Stimulated activated memory B cell treated with anti-CD40 and anti-IgM and Interleukin-4, amounts not matched to agents 10 μg/mL and 1 μg/mL and 100 μg/mL, for 72 hours (primary cell): ENCODE measurements around the gene MBNL3.
A peak's percentile ranks its signal among the peaks of the same experiment; 100 is the strongest.

Experiments
- ATAC-seq: fragments of 150-1000 bp; cut with Tn5 transposase; 2 replicates; pipeline ENCODE4 v1.10.0; 2021
- H3K27ac Mint-ChIP-seq: one replicate; pipeline ENCODE4 v1.8.0; 2022; ENCODE audit warnings: mild to moderate bottlenecking, mixed read lengths
- H3K27me3 Mint-ChIP-seq: one replicate; pipeline ENCODE4 v1.8.0; 2022; ENCODE audit warnings: mixed read lengths
- H3K36me3 Mint-ChIP-seq: one replicate; pipeline ENCODE4 v1.8.0; 2022; ENCODE audit warnings: mixed read lengths
- H3K4me1 Mint-ChIP-seq: one replicate; pipeline ENCODE4 v1.8.0; 2022; ENCODE audit warnings: mixed read lengths
- H3K4me3 Mint-ChIP-seq: one replicate; pipeline ENCODE4 v1.8.0; 2022; ENCODE audit warnings: mild to moderate bottlenecking, moderate library complexity, mixed read lengths
- H3K9me3 Mint-ChIP-seq: one replicate; pipeline ENCODE4 v1.8.0; 2022; ENCODE audit warnings: mixed read lengths

MBNL3 gene

DNA sequence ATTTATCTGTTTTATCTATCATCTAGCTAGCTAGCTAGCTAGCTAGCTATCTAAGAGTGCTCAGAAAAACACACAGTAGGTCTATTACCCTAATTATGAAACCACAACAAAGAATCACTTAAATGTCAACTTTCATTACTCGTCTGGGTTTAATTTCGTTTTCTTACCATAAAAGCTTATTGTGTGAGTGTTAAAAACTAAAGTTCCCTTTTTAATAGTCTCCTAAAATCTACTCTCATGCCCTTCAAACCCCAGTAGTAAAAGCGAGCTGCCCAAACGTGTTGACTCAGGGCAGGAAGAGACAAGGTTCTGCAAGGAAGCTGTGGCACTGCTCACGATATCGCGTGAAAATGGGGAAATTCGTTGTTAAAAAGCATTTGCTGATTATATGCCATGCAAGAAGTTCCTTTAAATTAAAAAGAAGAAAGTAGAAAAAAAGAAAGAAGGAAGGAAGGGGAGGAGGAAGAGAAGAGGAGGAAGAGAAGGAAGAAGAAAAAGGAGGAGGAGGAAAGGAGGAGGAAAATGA is 595 bp downstream of the MBNL3 start:
- Mint-ChIP-seq H3K36me3 (no peaks in the 10 kb centered on the region), H3K27ac (peak overlapping the region; percentile 99), H3K9me3 (no peaks in the 10 kb centered on the region), H3K4me3 (peak overlapping the region; percentile 99), H3K4me1 (peaks cover 33% of the 10 kb centered on the region), H3K27me3 (no peaks in the 10 kb centered on the region)
- ATAC-seq, result peak; percentile 67

DNA sequence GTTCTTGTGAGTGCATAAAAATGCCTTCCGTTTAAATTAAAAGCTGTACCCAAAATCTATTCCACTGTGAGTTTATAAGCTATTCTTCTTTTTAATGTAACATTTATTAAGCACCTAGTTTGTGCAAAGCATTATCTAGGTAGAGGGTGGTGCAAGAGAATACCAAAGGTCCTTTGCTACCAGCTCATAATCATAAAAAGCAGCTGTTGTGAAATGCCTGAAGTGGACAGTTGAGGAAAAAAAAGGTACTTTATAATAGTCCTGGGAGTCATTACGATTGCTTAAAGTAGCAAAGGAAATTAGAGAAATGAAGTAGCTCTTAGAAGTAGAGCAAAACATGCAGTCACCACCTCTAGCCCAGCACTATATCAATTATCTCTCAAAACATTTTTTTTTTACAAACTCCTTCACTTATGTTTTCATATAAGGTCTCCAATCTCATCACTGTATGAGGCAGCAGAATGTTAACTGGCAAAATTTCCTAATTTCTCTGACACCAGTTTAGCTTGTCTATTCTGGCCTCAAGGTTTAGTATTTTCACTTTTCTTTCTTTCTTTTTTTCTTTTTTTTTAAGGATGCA is 2.1 kb downstream of the MBNL3 start:
- Mint-ChIP-seq H3K4me1 (peaks cover 33% of the 10 kb centered on the region), H3K27me3 (no peaks in the 10 kb centered on the region), H3K27ac (peak overlapping the region; percentile 99), H3K36me3 (no peaks in the 10 kb centered on the region), H3K9me3 (no peaks in the 10 kb centered on the region), H3K4me3 (peak overlapping the region; percentile 77)
- ATAC-seq, result no peak

DNA sequence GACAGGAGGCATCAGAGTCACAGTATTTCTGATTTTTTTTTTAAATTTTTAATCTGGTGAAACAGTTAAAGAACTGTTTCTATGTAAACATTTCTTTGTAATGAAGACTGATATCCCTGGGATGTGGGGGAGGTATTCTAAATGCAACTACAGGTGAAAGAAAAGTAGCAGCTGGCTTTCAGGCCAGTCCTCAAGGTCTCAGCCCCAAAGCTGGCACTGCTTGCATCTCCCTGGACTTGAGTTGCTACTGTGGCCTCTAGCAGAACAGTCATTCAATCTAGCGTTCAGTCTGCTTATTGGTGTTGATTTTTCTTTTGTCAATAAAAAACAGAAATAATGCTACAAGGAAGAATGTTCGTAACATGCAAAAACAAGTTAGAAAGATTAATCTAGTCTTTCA is 4.9 kb downstream of the MBNL3 start:
- Mint-ChIP-seq H3K27ac (peak overlapping the region; percentile 48), H3K27me3 (no peaks in the 10 kb centered on the region), H3K36me3 (no peaks in the 10 kb centered on the region), H3K9me3 (no peaks in the 10 kb centered on the region), H3K4me1 (peaks cover 26% of the 10 kb centered on the region), H3K4me3 (no peak overlapping the region)
- no peak for ATAC-seq

DNA sequence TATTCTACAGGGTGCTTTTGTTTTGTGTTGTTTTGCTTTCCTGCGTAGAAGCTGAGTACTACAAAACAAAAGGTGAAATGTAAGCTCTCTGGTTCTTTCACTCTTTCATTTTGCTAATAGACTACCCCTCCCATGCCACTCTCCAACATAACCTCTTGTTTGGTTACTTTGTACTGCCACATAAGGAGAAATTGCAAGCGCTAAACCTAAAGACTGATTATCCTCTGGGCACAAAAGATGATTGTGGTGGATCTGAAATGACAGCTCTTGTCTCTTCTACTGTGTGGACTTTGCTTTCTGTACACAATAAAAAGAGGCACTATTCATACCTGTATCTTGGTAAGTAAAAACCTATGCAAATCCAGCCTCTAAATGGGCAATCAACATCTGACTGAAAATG is 5.3 kb downstream of the MBNL3 start:
- no peak overlapping the region for H3K4me3 Mint-ChIP-seq

DNA sequence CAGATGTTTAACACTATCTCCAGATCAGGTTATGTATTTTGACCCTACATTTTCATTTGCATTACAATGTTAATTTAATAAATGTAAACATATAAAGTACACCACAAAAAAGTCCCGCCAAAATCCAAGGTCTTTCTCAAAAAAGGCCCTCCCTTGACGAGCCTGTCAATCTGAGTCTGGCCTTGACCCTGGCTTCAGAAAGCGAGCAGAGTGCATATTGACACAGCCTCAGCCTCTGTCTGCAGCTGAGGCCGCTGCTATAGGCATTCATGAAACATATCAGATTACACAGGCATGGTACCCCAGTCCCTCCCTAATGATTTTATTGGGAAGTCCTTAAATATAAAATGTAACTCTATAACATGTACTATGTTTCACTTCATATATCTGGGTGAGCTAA is 6.2 kb downstream of the MBNL3 start:
- H3K4me3 Mint-ChIP-seq, result no peak overlapping the region
- no peak overlapping the region for H3K27ac Mint-ChIP-seq
- H3K4me1 Mint-ChIP-seq, result peaks cover 26% of the 10 kb centered on the region
- no peaks in the 10 kb centered on the region for H3K36me3 Mint-ChIP-seq
- ATAC-seq, result no peak
- no peaks in the 10 kb centered on the region for H3K9me3 Mint-ChIP-seq
- H3K27me3 Mint-ChIP-seq, result no peaks in the 10 kb centered on the region

More for the DNA sequence above, 5.3 kb downstream of the MBNL3 start:
- H3K4me1 Mint-ChIP-seq, result peaks cover 26% of the 10 kb centered on the region
- no peaks in the 10 kb centered on the region for H3K27me3 Mint-ChIP-seq
- H3K36me3 Mint-ChIP-seq, result no peaks in the 10 kb centered on the region
- peak overlapping the region; percentile 48 for H3K27ac Mint-ChIP-seq
- no peaks in the 10 kb centered on the region for H3K9me3 Mint-ChIP-seq
- ATAC-seq, result no peak

DNA sequence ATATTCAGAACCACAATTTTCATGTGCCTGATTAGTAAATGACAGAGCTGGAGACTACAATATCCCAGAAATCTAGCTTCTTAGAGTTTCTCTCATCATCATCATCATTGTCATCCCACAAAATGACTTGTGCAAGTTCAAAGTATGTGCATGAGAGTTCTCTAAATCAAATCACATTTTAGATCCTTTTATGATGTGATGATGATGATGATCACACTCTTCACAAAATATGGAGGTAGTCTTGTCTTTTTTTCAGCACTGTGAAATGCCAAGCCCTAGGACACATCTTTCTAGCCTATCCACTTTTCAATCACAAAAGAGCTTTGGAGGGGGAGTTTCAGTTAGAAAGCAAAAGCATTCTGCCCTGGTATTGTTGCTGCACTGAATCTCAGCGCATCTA is 7.4 kb downstream of the MBNL3 start:
- no peak for ATAC-seq
- peak overlapping the region; percentile 98 for H3K27ac Mint-ChIP-seq
- no peak overlapping the region for H3K4me3 Mint-ChIP-seq
- no peaks in the 10 kb centered on the region for H3K9me3 Mint-ChIP-seq
- H3K27me3 Mint-ChIP-seq, result no peaks in the 10 kb centered on the region
- H3K36me3 Mint-ChIP-seq, result no peaks in the 10 kb centered on the region
- peaks cover 21% of the 10 kb centered on the region for H3K4me1 Mint-ChIP-seq

DNA sequence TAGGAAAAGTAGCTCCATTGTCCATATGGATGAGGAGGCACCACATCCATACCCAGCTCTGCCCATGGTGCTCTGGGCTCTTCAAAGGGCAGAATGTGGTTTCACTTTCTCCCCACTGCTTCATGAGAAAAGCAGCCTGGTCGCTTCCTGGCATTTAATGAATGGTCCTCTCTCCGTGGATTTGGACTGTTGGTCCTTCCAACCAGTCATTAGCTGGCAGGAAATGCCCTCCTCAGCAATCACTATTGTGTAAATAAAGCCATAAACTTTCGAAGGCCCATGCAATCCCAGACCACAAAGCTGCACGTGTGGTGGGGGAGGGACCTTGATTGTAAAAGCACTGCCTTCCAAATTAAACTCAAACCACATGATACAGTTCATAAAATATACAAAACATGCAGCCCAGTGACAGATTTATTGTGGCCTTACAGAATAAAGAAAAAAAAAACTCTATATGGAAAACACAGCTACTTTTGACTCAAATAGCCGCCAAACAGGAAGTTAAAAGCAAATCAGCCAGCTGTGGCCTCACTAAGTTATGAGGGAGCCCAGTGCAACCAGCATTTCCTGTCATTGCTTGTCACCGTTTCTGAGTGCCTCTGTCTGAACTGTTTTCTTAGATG is 8.1 kb downstream of the MBNL3 start:
- Mint-ChIP-seq H3K27me3 (no peaks in the 10 kb centered on the region), H3K4me1 (peaks cover 15% of the 10 kb centered on the region), H3K9me3 (no peaks in the 10 kb centered on the region), H3K36me3 (no peaks in the 10 kb centered on the region), H3K27ac (peak overlapping the region; percentile 98), H3K4me3 (peak overlapping the region; percentile 81)
- ATAC-seq, result peak; percentile 96

DNA sequence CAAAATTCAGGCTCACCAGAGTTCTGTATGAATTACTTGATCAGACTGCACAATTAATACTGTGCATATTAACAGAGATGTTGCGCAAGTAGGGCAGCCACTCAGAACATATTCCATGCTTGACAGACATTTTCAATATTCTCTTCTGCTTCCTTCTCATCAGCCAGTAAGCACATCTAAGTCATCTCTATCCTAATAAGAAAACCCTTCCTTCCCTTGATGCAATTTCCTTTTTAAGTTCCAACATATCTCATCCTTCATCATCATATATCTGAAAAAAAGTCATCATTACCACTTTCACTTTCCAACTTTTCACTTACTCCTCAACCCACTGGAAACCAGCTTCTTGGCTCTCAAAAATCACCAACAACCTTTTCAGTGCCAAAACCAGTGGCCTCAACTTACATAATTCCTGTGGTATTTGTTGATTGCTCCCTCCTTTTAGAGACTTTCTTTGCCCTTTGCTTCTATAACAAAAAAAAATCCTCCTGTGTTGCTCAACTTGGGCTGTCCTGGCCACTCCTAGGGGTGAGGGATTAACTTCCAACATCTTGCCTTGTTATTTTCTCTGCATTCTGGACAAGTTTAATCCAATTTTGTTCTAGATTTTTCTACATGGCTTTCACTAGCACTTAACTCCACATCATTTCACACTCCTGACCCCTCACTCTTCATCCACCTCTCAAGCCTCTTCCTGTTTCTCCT is 14.1 kb downstream of the MBNL3 start:
- no peak for ATAC-seq
- Mint-ChIP-seq H3K27me3 (no peaks in the 10 kb centered on the region), H3K9me3 (no peaks in the 10 kb centered on the region), H3K27ac (peak overlapping the region; percentile 57), H3K36me3 (no peaks in the 10 kb centered on the region), H3K4me3 (peak overlapping the region; percentile 22), H3K4me1 (peaks cover 26% of the 10 kb centered on the region)

DNA sequence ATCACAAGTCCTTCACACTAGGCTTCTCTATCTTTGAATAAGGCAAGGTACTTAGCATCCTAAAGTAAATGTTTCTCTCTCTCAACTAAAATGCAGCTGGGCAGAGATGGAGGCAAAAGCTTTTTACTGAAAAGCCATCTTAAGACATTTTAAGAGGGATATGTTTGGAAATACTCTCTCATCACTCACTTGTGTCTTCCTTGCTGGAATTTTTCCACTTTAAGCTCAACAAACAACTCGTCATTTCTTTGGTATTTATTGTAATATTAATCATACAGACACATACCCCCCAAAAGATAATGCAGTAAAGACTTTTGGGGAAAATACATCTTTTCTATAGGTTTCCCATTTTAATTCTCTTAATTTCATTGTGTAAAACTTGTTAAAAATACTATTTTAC is 16.4 kb downstream of the MBNL3 start:
- Mint-ChIP-seq H3K27me3 (no peaks in the 10 kb centered on the region), H3K4me3 (no peak overlapping the region), H3K9me3 (no peaks in the 10 kb centered on the region), H3K4me1 (peaks cover 26% of the 10 kb centered on the region), H3K27ac (no peak overlapping the region), H3K36me3 (no peaks in the 10 kb centered on the region)
- no peak for ATAC-seq

DNA sequence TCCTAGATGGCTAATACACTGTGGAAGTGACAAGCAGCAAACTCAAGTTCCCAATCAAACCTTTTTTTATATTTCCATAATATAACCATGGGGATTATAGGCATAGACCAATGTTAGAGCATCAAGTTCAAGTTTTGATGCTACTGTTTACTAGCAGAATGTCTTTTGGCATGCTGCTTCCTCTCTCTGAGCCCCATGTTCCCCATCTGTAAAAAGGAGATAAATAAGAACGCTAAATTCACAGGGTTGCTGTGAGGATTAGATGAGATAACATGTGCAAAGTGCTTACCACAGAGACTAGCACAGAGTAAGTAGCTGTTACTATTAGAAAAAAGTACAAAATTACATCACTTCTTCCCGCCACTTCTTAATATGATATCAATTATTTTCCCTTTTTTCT is 18.0 kb downstream of the MBNL3 start:
- Mint-ChIP-seq H3K9me3 (no peaks in the 10 kb centered on the region), H3K4me3 (no peak overlapping the region), H3K27me3 (no peaks in the 10 kb centered on the region), H3K27ac (no peak overlapping the region), H3K36me3 (no peaks in the 10 kb centered on the region), H3K4me1 (peaks cover 21% of the 10 kb centered on the region)
- no peak for ATAC-seq

DNA sequence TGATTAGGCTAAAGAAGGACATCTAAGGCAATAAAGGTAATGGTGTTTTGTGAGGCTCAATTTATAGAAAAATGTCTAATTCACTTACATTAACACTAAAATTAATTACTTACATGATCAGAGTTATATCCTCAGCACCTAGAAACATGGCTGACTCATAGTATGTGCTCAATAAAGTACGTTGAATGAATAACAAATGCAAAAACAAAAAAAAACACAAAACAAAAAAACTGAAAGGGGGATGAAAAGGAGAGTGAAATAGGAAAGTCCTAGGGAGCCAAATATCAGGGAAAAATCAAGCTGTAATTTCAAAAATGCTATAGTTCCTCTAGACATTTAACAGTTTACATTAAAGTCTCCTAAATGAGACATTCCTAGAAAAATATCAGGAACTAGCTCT is 18.7 kb downstream of the MBNL3 start:
- ATAC-seq, result no peak
- Mint-ChIP-seq H3K9me3 (no peaks in the 10 kb centered on the region), H3K27ac (no peak overlapping the region), H3K4me1 (peaks cover 18% of the 10 kb centered on the region), H3K4me3 (no peak overlapping the region), H3K27me3 (no peaks in the 10 kb centered on the region), H3K36me3 (no peaks in the 10 kb centered on the region)

DNA sequence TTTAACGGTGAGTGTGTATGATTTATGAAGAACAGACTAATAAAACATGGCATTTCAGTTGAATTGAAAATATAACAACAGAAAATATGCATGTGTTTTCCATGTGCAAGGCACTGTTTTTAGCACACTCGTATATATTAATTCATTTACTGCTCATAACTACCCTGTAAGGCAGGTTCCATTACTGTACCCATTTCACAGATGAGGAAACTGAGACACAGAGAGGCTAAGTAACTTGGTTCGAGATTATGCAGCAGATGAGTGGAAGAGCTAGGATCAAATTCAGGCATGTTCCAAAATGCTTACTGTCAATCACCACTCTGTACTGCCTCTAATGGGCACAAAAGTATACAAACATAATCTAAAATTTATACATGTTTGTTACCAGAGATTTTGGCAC is 20.4 kb downstream of the MBNL3 start:
- Mint-ChIP-seq H3K27ac (no peak overlapping the region), H3K27me3 (no peaks in the 10 kb centered on the region)

DNA sequence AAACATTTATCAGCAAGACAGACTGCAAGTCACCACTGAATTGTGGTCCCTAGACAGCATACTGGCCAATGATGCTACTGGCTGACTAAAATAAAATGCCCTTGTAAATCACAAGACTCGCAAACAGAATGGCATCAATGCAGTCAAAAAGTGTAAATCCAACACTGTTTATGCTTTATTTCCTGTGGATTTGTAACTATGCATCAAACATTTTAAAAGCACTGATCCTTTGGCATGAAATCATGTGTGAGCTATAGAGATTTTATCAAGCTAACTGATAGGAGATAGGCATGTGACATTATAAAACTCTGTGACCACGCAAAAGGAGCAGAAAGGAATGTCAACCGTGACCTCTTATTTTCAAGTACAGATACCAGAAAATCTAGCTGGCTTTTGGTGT is 20.8 kb downstream of the MBNL3 start:
- H3K4me3 Mint-ChIP-seq, result no peak overlapping the region
- H3K27me3 Mint-ChIP-seq, result no peaks in the 10 kb centered on the region
- H3K36me3 Mint-ChIP-seq, result no peaks in the 10 kb centered on the region
- no peaks in the 10 kb centered on the region for H3K9me3 Mint-ChIP-seq
- H3K27ac Mint-ChIP-seq, result no peak overlapping the region
- ATAC-seq, result no peak
- peaks cover 5% of the 10 kb centered on the region for H3K4me1 Mint-ChIP-seq

More for the DNA sequence above, 20.4 kb downstream of the MBNL3 start:
- no peak for ATAC-seq
- Mint-ChIP-seq H3K4me1 (peaks cover 5% of the 10 kb centered on the region), H3K9me3 (no peaks in the 10 kb centered on the region), H3K4me3 (no peak overlapping the region), H3K36me3 (no peaks in the 10 kb centered on the region)

DNA sequence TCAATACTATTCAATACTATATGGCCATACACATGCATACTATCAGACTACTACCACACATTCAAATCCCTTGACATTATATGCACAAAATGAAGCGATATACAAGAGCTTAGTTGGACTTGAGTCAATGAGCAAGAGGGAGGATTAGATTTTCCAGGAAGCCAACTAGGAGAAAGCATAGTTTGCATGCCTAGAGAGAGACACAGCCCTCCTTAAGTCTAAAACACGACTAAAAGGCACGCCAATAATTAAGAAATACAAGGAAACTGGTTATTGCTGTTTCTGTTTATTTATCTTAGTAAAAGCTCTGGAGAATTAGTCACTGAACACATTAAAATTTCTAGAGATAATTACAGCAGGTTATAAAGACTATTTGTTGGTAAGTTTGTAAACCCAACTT is 21.8 kb downstream of the MBNL3 start:
- Mint-ChIP-seq H3K36me3 (no peaks in the 10 kb centered on the region), H3K4me1 (peaks cover 5% of the 10 kb centered on the region), H3K4me3 (no peak overlapping the region), H3K9me3 (no peaks in the 10 kb centered on the region), H3K27me3 (no peaks in the 10 kb centered on the region), H3K27ac (no peak overlapping the region)
- ATAC-seq, result no peak

DNA sequence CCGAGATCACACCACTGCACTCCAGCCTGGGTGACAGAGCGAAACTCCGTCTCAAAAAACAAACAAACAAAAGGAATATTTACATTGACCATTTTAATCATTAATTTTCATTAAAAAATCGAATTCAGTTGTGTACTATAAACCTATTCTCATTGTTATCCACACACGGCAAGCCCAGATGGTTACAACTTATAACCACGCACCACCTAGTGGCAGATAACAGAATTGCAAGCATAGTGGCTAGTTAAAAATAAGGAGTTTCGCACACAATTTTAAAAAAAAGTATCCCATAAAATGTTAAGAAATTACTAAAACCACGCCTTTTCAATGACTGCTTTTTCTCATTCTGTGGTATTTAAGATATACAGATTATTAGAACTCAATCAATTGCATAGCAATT is 25.4 kb downstream of the MBNL3 start:
- Mint-ChIP-seq H3K9me3 (no peaks in the 10 kb centered on the region), H3K36me3 (peaks cover 6% of the 10 kb centered on the region), H3K27ac (no peak overlapping the region), H3K4me3 (no peak overlapping the region), H3K4me1 (no peaks in the 10 kb centered on the region), H3K27me3 (no peaks in the 10 kb centered on the region)
- no peak for ATAC-seq

DNA sequence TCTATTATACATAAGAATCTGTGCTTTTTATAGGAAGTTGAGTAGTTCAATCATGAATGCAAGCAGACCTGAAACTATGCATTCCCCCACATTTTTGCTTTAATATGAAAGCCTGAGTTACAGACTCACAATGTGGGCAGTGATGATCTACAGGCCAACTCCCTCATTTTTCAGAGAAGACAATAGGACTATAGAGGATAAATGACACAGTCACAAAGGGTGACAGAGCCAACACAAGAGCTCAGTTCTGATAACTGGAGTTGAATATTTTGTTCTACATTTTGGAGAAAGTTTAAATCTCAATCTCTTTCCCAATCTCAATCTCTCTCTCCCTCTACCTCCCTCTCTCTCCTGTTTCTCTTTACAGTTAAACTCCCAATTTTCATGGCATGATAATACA is 27.0 kb downstream of the MBNL3 start:
- Mint-ChIP-seq H3K4me3 (no peak overlapping the region), H3K27me3 (no peaks in the 10 kb centered on the region), H3K9me3 (no peaks in the 10 kb centered on the region), H3K4me1 (no peaks in the 10 kb centered on the region), H3K36me3 (peaks cover 6% of the 10 kb centered on the region), H3K27ac (no peak overlapping the region)
- no peak for ATAC-seq
